KMS-11 (cell line): Measurements from ENCODE around the gene TMEM185B.
"Not testable (repeated sequence)": the region's sequence is repeated elsewhere in the genome, so short reads cannot be mapped to it uniquely, and the experiment has no call there.

Source experiments
- H2AFZ ChIP-seq: fragments of 200-600 bp; sonication (generic); 2 replicates; pipeline ENCODE4 v1.6.1; 2016; ENCODE audit warnings: antibody characterized with exemption, mixed run types, low read depth
- H3K27ac ChIP-seq: fragments of 200-600 bp; sonication (generic); 2 replicates; pipeline ENCODE4 v1.6.1; 2016; ENCODE audit warnings: mild to moderate bottlenecking, mixed run types
- H3K27me3 ChIP-seq: fragments of 200-600 bp; sonication (generic); 2 replicates; pipeline ENCODE4 v1.6.1; 2017; ENCODE audit warnings: mild to moderate bottlenecking, low read depth, mixed run types, moderate library complexity; ENCODE audit not compliant: insufficient read depth
- H3K36me3 ChIP-seq: fragments of 200-600 bp; sonication (generic); 2 replicates; pipeline ENCODE4 v1.6.1; 2017; ENCODE audit warnings: mild to moderate bottlenecking, mixed run types; ENCODE audit not compliant: insufficient read depth
- H3K4me1 ChIP-seq: fragments of 200-600 bp; sonication (generic); 2 replicates; pipeline ENCODE4 v1.6.1; 2016; ENCODE audit warnings: mild to moderate bottlenecking, low read depth, mixed run types; ENCODE audit not compliant: poor library complexity, severe bottlenecking
- H3K4me2 ChIP-seq: fragments of 200-600 bp; sonication (generic); 2 replicates; pipeline ENCODE4 v1.7.0; 2016; ENCODE audit warnings: mild to moderate bottlenecking, mixed run types
- H3K4me3 ChIP-seq: fragments of 200-600 bp; sonication (generic); IDR thresholded peaks from 2 replicates; pipeline ENCODE4 v1.6.1; 2017; ENCODE audit warnings: low read depth, low read length, mixed read lengths; ENCODE audit not compliant: insufficient read depth
- H3K79me2 ChIP-seq: fragments of 200-600 bp; sonication (generic); 2 replicates; pipeline ENCODE4 v1.6.1; 2016; ENCODE audit warnings: low read depth, mixed run types; ENCODE audit not compliant: insufficient read depth
- H3K9ac ChIP-seq: fragments of 200-600 bp; sonication (generic); 2 replicates; pipeline ENCODE4 v1.6.1; 2016; ENCODE audit warnings: mild to moderate bottlenecking, mixed run types
- H4K20me1 ChIP-seq: fragments of 200-600 bp; sonication (generic); 2 replicates; pipeline ENCODE4 v1.6.1; 2016; ENCODE audit warnings: mild to moderate bottlenecking, mixed run types; ENCODE audit not compliant: insufficient read depth
- CTCF ChIP-seq: fragments of 200-600 bp; sonication (generic); conservative IDR thresholded peaks from 2 replicates; pipeline ENCODE4 v1.6.1; 2017; ENCODE audit warnings: low read depth, mild to moderate bottlenecking, antibody characterized with exemption, low read length, moderate library complexity, mixed read lengths

Gene TMEM185B

GRCh38 chr2:120236791-120237190 lies 13.6 kb upstream of the TMEM185B start:
- Histone ChIP-seq H3K9ac (no peak overlapping the region), H3K27ac (no peak overlapping the region), H3K4me2 (no peak overlapping the region)

GRCh38 chr2:120236316-120236715 lies 13.1 kb upstream of the TMEM185B start:
- Histone ChIP-seq H3K27me3 (no peaks in the 10 kb centered on the region), H2AFZ (no peak overlapping the region), H3K4me2 (no peak overlapping the region), H4K20me1 (no peaks in the 10 kb centered on the region), H3K36me3 (no peaks in the 10 kb centered on the region), H3K4me1 (peaks cover 11% of the 10 kb centered on the region), H3K9ac (no peak overlapping the region), H3K27ac (no peak overlapping the region), H3K79me2 (peaks cover 5% of the 10 kb centered on the region), H3K4me3 (no peak overlapping the region)
- TF ChIP-seq CTCF: no peak

More at GRCh38 chr2:120236791-120237190, 13.6 kb upstream of the TMEM185B start:
- Histone ChIP-seq H3K4me3 (no peak overlapping the region), H3K27me3 (no peaks in the 10 kb centered on the region), H2AFZ (no peak overlapping the region), H3K4me1 (peaks cover 9% of the 10 kb centered on the region), H4K20me1 (no peaks in the 10 kb centered on the region), H3K79me2 (peaks cover under 1% of the 10 kb centered on the region; the same call in 1 of the 2 replicates), H3K36me3 (no peaks in the 10 kb centered on the region)
- TF ChIP-seq CTCF: no peak

GRCh38 chr2:120235681-120236080 lies 12.5 kb upstream of the TMEM185B start:
- H3K36me3 ChIP-seq: no peaks in the 10 kb centered on the region
- no peak for TF ChIP-seq CTCF
- peaks cover 17% of the 10 kb centered on the region for H3K4me1 ChIP-seq
- peaks cover 11% of the 10 kb centered on the region for H3K79me2 ChIP-seq
- H3K27me3 ChIP-seq: no peaks in the 10 kb centered on the region
- no peaks in the 10 kb centered on the region for H4K20me1 ChIP-seq
- no peak overlapping the region for H3K4me2 ChIP-seq
- no peak overlapping the region for H2AFZ ChIP-seq
- H3K27ac ChIP-seq: no peak overlapping the region
- H3K9ac ChIP-seq: no peak overlapping the region
- no peak overlapping the region for H3K4me3 ChIP-seq

GRCh38 chr2:120235158-120235557 lies 12.0 kb upstream of the TMEM185B start:
- H3K27ac ChIP-seq, H3K9ac ChIP-seq, H3K4me3 ChIP-seq, H2AFZ ChIP-seq, H4K20me1 ChIP-seq, H3K4me2 ChIP-seq, H3K36me3 ChIP-seq, H3K27me3 ChIP-seq: not testable (repeated sequence)
- peaks cover 23% of the 10 kb centered on the region for H3K4me1 ChIP-seq
- peaks cover 12% of the 10 kb centered on the region for H3K79me2 ChIP-seq

GRCh38 chr2:120233292-120233691 lies 10.1 kb upstream of the TMEM185B start:
- no peaks in the 10 kb centered on the region for H3K27me3 ChIP-seq
- peak overlapping the region; percentile 81; the same call in 1 of the 2 replicates for H3K9ac ChIP-seq
- TF ChIP-seq CTCF: no peak
- peak overlapping the region; percentile 97 for H3K27ac ChIP-seq
- H3K4me1 ChIP-seq: peaks cover 33% of the 10 kb centered on the region
- H3K4me3 ChIP-seq: no peak overlapping the region
- peak overlapping the region; percentile 75 for H2AFZ ChIP-seq
- peak overlapping the region; percentile 82 for H3K4me2 ChIP-seq
- no peaks in the 10 kb centered on the region for H4K20me1 ChIP-seq
- H3K36me3 ChIP-seq: no peaks in the 10 kb centered on the region
- peaks cover 12% of the 10 kb centered on the region for H3K79me2 ChIP-seq
